H1 (cell line): ENCODE data around the gene SUMF1. TPM values are rescaled to one million over a fixed set of nuclear protein-coding genes. Genes with fewer than 3 reads are reported as not detected.

Source experiments
- CTCF ChIA-PET: fragments of 300-600 bp; sonication (Branson Sonifier 250); formaldehyde crosslinking; loops from one replicate; lab custom pipeline; 2021; ENCODE audit not compliant: partially characterized antibody; lab: Charles Lee
- POLR2A ChIA-PET: fragments of 300-600 bp; sonication (Branson Sonifier 250); formaldehyde crosslinking; loops from one replicate; lab custom pipeline; 2021; ENCODE audit warnings: inconsistent platforms; ENCODE audit not compliant: partially characterized antibody; lab: Charles Lee
- DNase-seq, 2 experiments: peaks; one replicate each; pipeline versions ENCODE4 v3.0.0 to v3.0.0-alpha.2; 2010 to 2022; ENCODE audit warnings: low spot score in 2 of 2, low read depth in 1 of 2, mixed read lengths in 1 of 2
- FAIRE-seq: peaks from 2 replicates; lab custom pipeline; 2011; peaks lifted over from hg19 to GRCh38; lab: Jason Lieb, UNC
- H2AFZ ChIP-seq: 2 replicates; pipeline ENCODE4 v1.8.1; 2012; ENCODE audit warnings: low read length, inconsistent platforms
- H2AK5ac ChIP-seq: 2 replicates; pipeline ENCODE4 v1.6.1; 2013; ENCODE audit warnings: low read depth, low read length
- H2BK120ac ChIP-seq: replicated peaks from 2 replicates; pipeline ENCODE3; 2013; ENCODE audit warnings: low read depth, low read length, inconsistent platforms
- H2BK12ac ChIP-seq: 2 replicates; pipeline ENCODE4 v1.6.1; 2013; ENCODE audit warnings: low read depth, low read length
- H2BK15ac ChIP-seq: 2 replicates; pipeline ENCODE4 v1.6.1; 2013; ENCODE audit warnings: low read length
- H2BK20ac ChIP-seq: 2 replicates; pipeline ENCODE4 v1.6.1; 2013; ENCODE audit warnings: low read length
- H2BK5ac ChIP-seq: 2 replicates; pipeline ENCODE4 v1.6.1; 2013; ENCODE audit warnings: low read depth, low read length
- H3K14ac ChIP-seq: 2 replicates; pipeline ENCODE4 v1.6.1; 2013; ENCODE audit warnings: inconsistent platforms; ENCODE audit not compliant: insufficient read length
- H3K18ac ChIP-seq: 2 replicates; pipeline ENCODE4 v1.6.1; 2013; ENCODE audit warnings: low read length; ENCODE audit errors: extremely low read depth
- H3K23ac ChIP-seq: 2 replicates; pipeline ENCODE4 v1.6.1; 2013; ENCODE audit warnings: inconsistent platforms; ENCODE audit not compliant: insufficient read length
- H3K23me2 ChIP-seq: 2 replicates; pipeline ENCODE4 v1.6.1; 2013; ENCODE audit warnings: low read depth, low read length
- H3K27ac ChIP-seq: 2 replicates; pipeline ENCODE4 v1.6.1; 2011; ENCODE audit warnings: low read depth, low read length, inconsistent platforms
- H3K27me3 ChIP-seq, 4 experiments: replicated peaks in 1 of 4; 1 replicate in 1 of 4; 2 replicates in 3 of 4; pipeline versions ENCODE4 v1.6.1 to v1.8.1; 2011 to 2013; ENCODE audit warnings: low read length in 3 of 4, mild to moderate bottlenecking in 3 of 4, inconsistent platforms in 2 of 4, mixed read lengths in 2 of 4, moderate library complexity in 1 of 4; ENCODE audit not compliant: control insufficient read depth in 3 of 4, insufficient read depth in 3 of 4; ENCODE audit errors: extremely low read depth in 1 of 4
- H3K36me3 ChIP-seq, 4 experiments: 2 replicates each; pipeline versions ENCODE4 v1.6.1 to v1.8.1; 2011 to 2013; ENCODE audit warnings: mild to moderate bottlenecking in 4 of 4, low read length in 3 of 4, moderate library complexity in 2 of 4, control low read depth in 1 of 4, inconsistent platforms in 1 of 4; ENCODE audit not compliant: insufficient read depth in 4 of 4, control insufficient read depth in 2 of 4
- H3K4ac ChIP-seq: replicated peaks from 2 replicates; pipeline ENCODE3; 2013; ENCODE audit warnings: low read length, low read depth, mixed read lengths, inconsistent platforms; ENCODE audit not compliant: insufficient read length
- H3K4me1 ChIP-seq, 4 experiments: replicated peaks in 1 of 4; 1 replicate in 1 of 4; 2 replicates in 3 of 4; pipeline versions ENCODE4 v1.6.1 to v1.8.1; 2011 to 2013; ENCODE audit warnings: low read length in 3 of 4, inconsistent platforms in 2 of 4, mixed read lengths in 1 of 4; ENCODE audit not compliant: insufficient read depth in 4 of 4, control insufficient read depth in 3 of 4
- H3K4me2 ChIP-seq, 2 experiments: 2 replicates each; pipeline versions ENCODE4 v1.6.1 to v1.8.1; 2011 to 2013; ENCODE audit warnings: low read depth in 2 of 2, low read length in 2 of 2, control low read depth in 1 of 2, inconsistent platforms in 1 of 2, mild to moderate bottlenecking in 1 of 2; ENCODE audit not compliant: insufficient read depth in 1 of 2
- H3K4me3 ChIP-seq, 4 experiments: fragments of 200-600, 300-600 bp in 1 of 4; sonication (generic), shearing (Covaris generic), sonication (Bioruptor Twin) in 1 of 4; 2 replicates each; pipeline versions ENCODE4 v1.5.1 to v1.8.1; 2011 to 2016; ENCODE audit warnings: low read length in 4 of 4, low read depth in 3 of 4, control low read depth in 2 of 4, inconsistent platforms in 2 of 4, mild to moderate bottlenecking in 2 of 4, mixed read lengths in 1 of 4, moderate library complexity in 1 of 4; ENCODE audit not compliant: insufficient read depth in 2 of 4; ENCODE audit errors: extremely low read depth in 1 of 4
- H3K56ac ChIP-seq: replicated peaks from 2 replicates; pipeline ENCODE3; 2013; ENCODE audit warnings: low read depth, mild to moderate bottlenecking, mixed read lengths, low read length, inconsistent platforms; ENCODE audit not compliant: insufficient read length
- H3K79me1 ChIP-seq: 2 replicates; pipeline ENCODE4 v1.6.1; 2013; ENCODE audit warnings: low read depth, low read length, control low read depth
- H3K79me2 ChIP-seq, 2 experiments: 2 replicates each; pipeline versions ENCODE4 v1.6.1 to v1.8.1; 2012 to 2013; ENCODE audit warnings: low read length in 2 of 2, mild to moderate bottlenecking in 2 of 2, inconsistent platforms in 1 of 2; ENCODE audit not compliant: insufficient read depth in 2 of 2, control insufficient read depth in 1 of 2
- H3K9ac ChIP-seq, 4 experiments: replicated peaks in 1 of 4; 1 replicate in 1 of 4; 2 replicates in 3 of 4; pipeline versions ENCODE4 v1.6.1 to v1.8.1; 2011 to 2013; ENCODE audit warnings: low read depth in 3 of 4, low read length in 3 of 4, control low read depth in 2 of 4, mild to moderate bottlenecking in 2 of 4, moderate library complexity in 2 of 4, inconsistent platforms in 1 of 4; ENCODE audit errors: extremely low read depth in 1 of 4
- H3K9me3 ChIP-seq, 2 experiments: 2 replicates each; pipeline versions ENCODE4 v1.6.1 to v1.8.1; 2012 to 2013; ENCODE audit warnings: mild to moderate bottlenecking in 2 of 2, moderate library complexity in 2 of 2, control low read depth in 1 of 2, inconsistent platforms in 1 of 2, low read depth in 1 of 2, low read length in 1 of 2, mixed read lengths in 1 of 2; ENCODE audit not compliant: insufficient read depth in 2 of 2
- H4K20me1 ChIP-seq, 2 experiments: replicated peaks in 1 of 2; 2 replicates each; pipeline versions ENCODE3 to v1.8.1; 2011 to 2013; ENCODE audit warnings: inconsistent platforms in 2 of 2, low read length in 2 of 2, mild to moderate bottlenecking in 1 of 2; ENCODE audit not compliant: insufficient read depth in 2 of 2, control insufficient read depth in 1 of 2
- H4K5ac ChIP-seq: 2 replicates; pipeline ENCODE4 v1.6.1; 2013; ENCODE audit warnings: low read length, low read depth, mixed read lengths, inconsistent platforms; ENCODE audit not compliant: insufficient read length
- H4K8ac ChIP-seq: 2 replicates; pipeline ENCODE4 v1.8.0; 2013; ENCODE audit warnings: mild to moderate bottlenecking, moderate library complexity, low read length, inconsistent platforms; ENCODE audit not compliant: insufficient read depth; ENCODE audit errors: extremely low read depth
- H4K91ac ChIP-seq: replicated peaks from 2 replicates; pipeline ENCODE3; 2013; ENCODE audit warnings: low read length, mixed read lengths, inconsistent platforms; ENCODE audit not compliant: insufficient read length
- ASH2L ChIP-seq: fragments of 200-600, 300-600 bp; sonication (generic); IDR thresholded peaks from one replicate; pipeline ENCODE4 v1.7.1; 2017; ENCODE audit warnings: low read length
- WGBS, 2 experiments: shearing (Covaris generic) in 1 of 2; methylation state at CpG; one replicate each; pipeline versions ENCODE4 v1.1.6 to v1.1.7; 2013 to 2015; ENCODE audit warnings: low lambda C conversion rate in 2 of 2, mixed read lengths in 2 of 2, inconsistent platforms in 1 of 2, low coverage in 1 of 2, missing lambda C conversion rate in 1 of 2; ENCODE audit not compliant: insufficient replicate concordance in 2 of 2, insufficient coverage in 1 of 2, insufficient read length in 1 of 2; ENCODE audit errors: extremely low coverage in 1 of 2, missing lambda C conversion rate in 1 of 2; 5-methylcytosine and 5-hydroxymethylcytosine counted together
- polyA plus RNA-seq, 7 experiments: library from polyadenylated mRNA; depleted of rRNA in 3 of 7; stranded (reverse) in 5 of 7; unstranded in 2 of 7; fragments of >200 nt in 5 of 7; fragments of 200-250 nt in 2 of 7; gene quantifications; 1 replicate in 5 of 7; 2 replicates in 1 of 7; 4 replicates in 1 of 7; pipeline versions ENCODE4 v1.2.1 to v1.2.3, GENCODE V29; 2011 to 2013; ENCODE audit warnings: missing spikeins in 2 of 7, mixed read lengths in 2 of 7
- total RNA-seq: library from RNA; stranded (reverse); fragmentation: NEBNext Ultra II Directional; extraction: Animal tissue kit (Norgen Biotek cat#: 25700); gene quantifications from 2 replicates; pipeline ENCODE4 v1.2.1, GENCODE V29; 2021
- TF ChIP-seq, protein P1 (sequence below), 3 experiments: IDR thresholded peaks; 1 replicate in 2 of 3; 2 replicates in 1 of 3; pipeline versions ENCODE4 v1.5.1 to v1.6.1; 2011; ENCODE audit warnings: low read length in 3 of 3, mild to moderate bottlenecking in 3 of 3, inconsistent platforms in 2 of 3, low read depth in 1 of 3, moderate library complexity in 1 of 3; ENCODE audit not compliant: insufficient read depth in 1 of 3; ENCODE audit errors: control extremely low read depth in 1 of 3

The SUMF1 gene
- total and polyA plus RNA-seq, 2 of the 8 experiments (the other 6 are each of a cell fraction or from before 2014, with no cell fraction given): 12.5 to 15.0 TPM

DNA sequence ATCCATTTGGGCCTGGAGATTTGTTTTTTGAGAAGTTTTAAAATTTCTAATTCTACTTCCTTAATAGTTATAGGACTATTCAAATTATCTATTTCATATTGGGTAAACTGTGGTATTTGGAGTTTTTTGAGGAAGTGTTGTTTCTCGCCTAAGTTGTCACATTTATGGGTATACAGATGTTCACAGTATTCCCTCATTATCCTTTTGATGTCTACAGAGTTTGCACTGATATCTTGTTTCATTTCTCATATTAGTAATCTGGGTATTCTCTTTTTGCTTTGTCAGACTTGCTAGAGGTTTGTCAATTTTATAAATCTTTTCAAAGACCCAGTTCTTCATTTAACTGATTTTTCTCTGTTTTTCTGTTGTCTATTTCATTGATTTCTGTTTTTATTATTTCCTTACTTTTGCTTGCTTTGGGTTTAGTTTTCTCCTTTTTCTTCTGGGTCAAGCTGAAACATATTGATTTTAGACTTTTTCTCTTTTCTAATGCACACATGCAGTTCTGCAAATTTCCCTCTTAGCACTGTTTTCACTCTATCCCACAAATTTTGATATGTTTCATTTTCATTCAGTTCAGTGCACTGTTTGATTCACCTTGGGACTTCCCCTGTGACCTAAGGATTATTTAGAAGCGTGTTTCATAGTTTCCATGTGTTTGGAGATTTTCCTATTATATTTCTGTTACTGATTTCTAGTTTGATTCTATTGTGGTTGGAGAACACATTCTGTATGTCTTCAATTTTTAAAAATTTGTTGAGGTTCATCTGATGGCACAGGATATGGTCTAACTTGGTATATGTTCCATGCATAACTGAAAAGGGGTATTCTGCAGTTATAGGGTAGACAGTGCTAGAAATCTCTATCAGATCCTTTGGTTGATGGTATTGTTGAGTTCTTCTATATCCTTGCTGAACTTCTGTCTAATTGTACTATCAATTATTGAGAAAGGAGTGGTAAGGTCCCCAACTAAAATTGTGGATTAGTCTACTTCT is 79.6 kb downstream of the SUMF1 start:
- H3K18ac ChIP-seq: no peak overlapping the region
- no peak overlapping the region for H2BK20ac ChIP-seq
- no peak overlapping the region for H2AFZ ChIP-seq
- H3K4ac ChIP-seq: no peak overlapping the region
- H3K4me3 ChIP-seq: no peak overlapping the region
- TF ChIP-seq ASH2L: no peak
- TF ChIP-seq, protein P1, sequence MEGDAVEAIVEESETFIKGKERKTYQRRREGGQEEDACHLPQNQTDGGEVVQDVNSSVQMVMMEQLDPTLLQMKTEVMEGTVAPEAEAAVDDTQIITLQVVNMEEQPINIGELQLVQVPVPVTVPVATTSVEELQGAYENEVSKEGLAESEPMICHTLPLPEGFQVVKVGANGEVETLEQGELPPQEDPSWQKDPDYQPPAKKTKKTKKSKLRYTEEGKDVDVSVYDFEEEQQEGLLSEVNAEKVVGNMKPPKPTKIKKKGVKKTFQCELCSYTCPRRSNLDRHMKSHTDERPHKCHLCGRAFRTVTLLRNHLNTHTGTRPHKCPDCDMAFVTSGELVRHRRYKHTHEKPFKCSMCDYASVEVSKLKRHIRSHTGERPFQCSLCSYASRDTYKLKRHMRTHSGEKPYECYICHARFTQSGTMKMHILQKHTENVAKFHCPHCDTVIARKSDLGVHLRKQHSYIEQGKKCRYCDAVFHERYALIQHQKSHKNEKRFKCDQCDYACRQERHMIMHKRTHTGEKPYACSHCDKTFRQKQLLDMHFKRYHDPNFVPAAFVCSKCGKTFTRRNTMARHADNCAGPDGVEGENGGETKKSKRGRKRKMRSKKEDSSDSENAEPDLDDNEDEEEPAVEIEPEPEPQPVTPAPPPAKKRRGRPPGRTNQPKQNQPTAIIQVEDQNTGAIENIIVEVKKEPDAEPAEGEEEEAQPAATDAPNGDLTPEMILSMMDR (IDR thresholded peaks at IDR 0.05; ENCODE audit: control extremely low read depth in 1 of 3, insufficient read depth in 1 of 3, low read depth in 1 of 3, low read length in 3 of 3): no peak
- H2BK15ac ChIP-seq: no peak overlapping the region
- H2BK12ac ChIP-seq: no peak overlapping the region
- no peak overlapping the region for H4K8ac ChIP-seq
- H3K56ac ChIP-seq: no peak overlapping the region
- no peaks in the 10 kb centered on the region for H3K23me2 ChIP-seq
- DNase-seq (no peak), FAIRE-seq (no peak)
- ChIA-PET CTCF (no interaction called here), POLR2A (no interaction called here)
- no peaks in the 10 kb centered on the region for H3K9me3 ChIP-seq
- no peak overlapping the region for H3K9ac ChIP-seq
- H2AK5ac ChIP-seq: no peak overlapping the region
- no peaks in the 10 kb centered on the region for H3K36me3 ChIP-seq
- no peak overlapping the region for H3K4me2 ChIP-seq
- H3K4me1 ChIP-seq: peaks cover 0 to 5% (median 4%) of the 10 kb centered on the region in 4 experiments; a peak in 4 of 7 replicates
- no peak overlapping the region for H3K27ac ChIP-seq
- no peak overlapping the region for H3K14ac ChIP-seq
- H3K79me1 ChIP-seq: no peaks in the 10 kb centered on the region
- no peaks in the 10 kb centered on the region for H4K20me1 ChIP-seq
- no peaks in the 10 kb centered on the region for H3K79me2 ChIP-seq
- no peaks in the 10 kb centered on the region for H3K27me3 ChIP-seq
- H4K5ac ChIP-seq: no peak overlapping the region
- no peak overlapping the region for H3K23ac ChIP-seq
- no peak overlapping the region for H2BK120ac ChIP-seq
- no peak overlapping the region for H4K91ac ChIP-seq
- WGBS, 2 experiments: 96% methylated on average over 2 of the region's 2 CpGs; no CpG with 5 or more reads in 1 of the 2 experiments
- no peak overlapping the region for H2BK5ac ChIP-seq
